Measurements from ENCODE around the gene ZNF860.

- TF ChIP-seq POLR2A (IDR thresholded peaks at IDR 0.05) (no peak), CTCF (IDR thresholded peaks at IDR 0.05) (no peak), POLR2AphosphoS5 (IDR thresholded peaks at IDR 0.05) (no peak), EP300 (IDR thresholded peaks at IDR 0.05) (no peak)
Measured at GRCh38 chr3:31952205-31952604, 29.3 kb upstream of the ZNF860 start.
